Kidney (tissue), 14 donors: Measurements from ENCODE around the gene PDLIM5. TPM values are rescaled to one million over a fixed set of nuclear protein-coding genes. Genes with fewer than 3 reads are reported as not detected.

Experiments used
- DNase-seq, 5 donors: peaks; one replicate each; pipeline ENCODE4 v3.0.0-alpha.2; 2013 to 2020
- FAIRE-seq: peaks from 2 replicates; lab custom pipeline; 2012; peaks lifted over from hg19 to GRCh38; lab: Jason Lieb, UNC
- H3K27ac ChIP-seq, 2 donors: one replicate each; pipeline ENCODE4 v1.7.0; 2013; ENCODE audit warnings: low read depth in 2 of 2, low read length in 2 of 2, inconsistent platforms in 1 of 2
- H3K27me3 ChIP-seq: one replicate; pipeline ENCODE4 v1.7.1; 2013; ENCODE audit warnings: low read length, inconsistent platforms; ENCODE audit not compliant: control insufficient read depth, insufficient read depth
- H3K36me3 ChIP-seq, 3 donors: one replicate each; pipeline versions ENCODE4 v1.7.0 to v1.7.1; 2013; ENCODE audit warnings: low read length in 3 of 3, control low read depth in 1 of 3, inconsistent platforms in 1 of 3; ENCODE audit not compliant: insufficient read depth in 3 of 3, control insufficient read depth in 2 of 3
- H3K4me1 ChIP-seq, 3 donors: one replicate each; pipeline versions ENCODE4 v1.7.0 to v1.7.1; 2013; ENCODE audit warnings: low read length in 3 of 3, inconsistent platforms in 1 of 3, low read depth in 1 of 3; ENCODE audit not compliant: control insufficient read depth in 2 of 3, insufficient read depth in 2 of 3
- H3K4me3 ChIP-seq, 3 donors: one replicate each; pipeline versions ENCODE4 v1.7.0 to v1.8.1; 2013; ENCODE audit warnings: low read length in 3 of 3, control low read depth in 1 of 3, inconsistent platforms in 1 of 3
- H3K9ac ChIP-seq, 3 donors: one replicate each; pipeline versions ENCODE4 v1.7.0 to v1.7.1; 2013; ENCODE audit warnings: low read length in 3 of 3, control low read depth in 1 of 3, inconsistent platforms in 1 of 3
- H3K9me3 ChIP-seq, 3 donors: one replicate each; pipeline versions ENCODE4 v1.7.0 to v1.7.1; 2013; ENCODE audit warnings: low read length in 3 of 3, control low read depth in 1 of 3, inconsistent platforms in 1 of 3; ENCODE audit not compliant: control insufficient read depth in 2 of 3, insufficient read depth in 1 of 3
- intact Hi-C: fragments of 100-400 bp; cut with DNase I; formaldehyde crosslinking; loops from one replicate; pipeline ENCODE4 v1.11.1; 2022
- polyA plus RNA-seq: library from polyadenylated mRNA; stranded (reverse); fragments of 350-450 nt; fragmentation: Illumina TruSeq; extraction: RNeasy Lipid Tissue Mini Kit (QIAGEN cat#74804); gene quantifications from one replicate; pipeline ENCODE4 v1.2.3, GENCODE V29; 2014; ENCODE audit warnings: low read depth, low replicate concordance; ENCODE audit not compliant: insufficient read depth
- total RNA-seq: library from RNA; stranded (reverse); fragmentation: NEBNext Ultra II Directional; extraction: Animal tissue kit (Norgen Biotek cat#: 25700); gene quantifications from one replicate; pipeline ENCODE4 v1.2.1, GENCODE V29; 2021
- TF ChIP-seq, protein P1 (sequence below): IDR thresholded peaks from 3 replicates; pipeline ENCODE4 v1.5.1; 2012; ENCODE audit warnings: mild to moderate bottlenecking, moderate library complexity, borderline replicate concordance; ENCODE audit not compliant: insufficient read depth; ENCODE audit errors: extremely low read depth
- donor health status: control.
- donor health status: control.
- donor health status: control.
- donor health status: control.
- donor health status: control.
- donor health status: DM: yes; HTN: yes; CAD: no.
- donor health status: Normal renal cell carcinoma (clear cell type).

Gene PDLIM5
- total and polyA plus RNA-seq, 2 donors from 2014 or later = 24.3 to 167 TPM

- TF ChIP-seq, protein P1, sequence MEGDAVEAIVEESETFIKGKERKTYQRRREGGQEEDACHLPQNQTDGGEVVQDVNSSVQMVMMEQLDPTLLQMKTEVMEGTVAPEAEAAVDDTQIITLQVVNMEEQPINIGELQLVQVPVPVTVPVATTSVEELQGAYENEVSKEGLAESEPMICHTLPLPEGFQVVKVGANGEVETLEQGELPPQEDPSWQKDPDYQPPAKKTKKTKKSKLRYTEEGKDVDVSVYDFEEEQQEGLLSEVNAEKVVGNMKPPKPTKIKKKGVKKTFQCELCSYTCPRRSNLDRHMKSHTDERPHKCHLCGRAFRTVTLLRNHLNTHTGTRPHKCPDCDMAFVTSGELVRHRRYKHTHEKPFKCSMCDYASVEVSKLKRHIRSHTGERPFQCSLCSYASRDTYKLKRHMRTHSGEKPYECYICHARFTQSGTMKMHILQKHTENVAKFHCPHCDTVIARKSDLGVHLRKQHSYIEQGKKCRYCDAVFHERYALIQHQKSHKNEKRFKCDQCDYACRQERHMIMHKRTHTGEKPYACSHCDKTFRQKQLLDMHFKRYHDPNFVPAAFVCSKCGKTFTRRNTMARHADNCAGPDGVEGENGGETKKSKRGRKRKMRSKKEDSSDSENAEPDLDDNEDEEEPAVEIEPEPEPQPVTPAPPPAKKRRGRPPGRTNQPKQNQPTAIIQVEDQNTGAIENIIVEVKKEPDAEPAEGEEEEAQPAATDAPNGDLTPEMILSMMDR = no peak
- FAIRE-seq (no peak), DNase-seq (no peak)
- H3K36me3 ChIP-seq = no peaks in the 10 kb centered on the region
- H3K4me3 ChIP-seq = no peak overlapping the region
- peaks cover 0 to 28% (median 3%) of the 10 kb centered on the region in 3 donors for H3K4me1 ChIP-seq
- no peaks in the 10 kb centered on the region for H3K9me3 ChIP-seq
- no peaks in the 10 kb centered on the region for H3K27me3 ChIP-seq
- H3K9ac ChIP-seq = no peak overlapping the region
- H3K27ac ChIP-seq = no peak overlapping the region
- intact Hi-C loops = no loop called here
Measured at GRCh38 chr4:94466371-94466770, 14.6 kb downstream of the PDLIM5 start.

DNA sequence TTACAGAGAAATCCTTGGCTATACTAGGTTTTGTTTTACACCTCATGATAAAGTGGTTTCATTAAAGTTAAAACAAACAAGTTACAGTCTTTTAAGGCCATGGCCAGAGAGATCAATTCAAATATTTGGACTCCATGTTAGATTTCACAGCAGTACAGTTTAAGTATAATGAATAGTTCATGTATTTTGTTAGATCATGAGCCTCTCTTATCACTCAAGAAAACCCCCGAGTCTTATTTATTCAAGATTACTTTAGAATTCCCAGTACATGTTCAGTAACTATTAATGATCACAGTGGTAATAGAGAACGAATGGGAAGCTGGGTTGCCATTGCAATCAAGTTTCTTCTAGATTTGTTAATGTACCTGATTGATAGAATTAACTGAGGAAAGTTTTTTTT lies 15.2 kb downstream of the PDLIM5 start:
- FAIRE-seq (no peak), DNase-seq (no peak)
- Histone ChIP-seq H3K9ac (no peak overlapping the region), H3K9me3 (no peaks in the 10 kb centered on the region), H3K4me1 (peaks cover 0 to 28% (median 3%) of the 10 kb centered on the region in 3 donors), H3K27me3 (no peaks in the 10 kb centered on the region), H3K36me3 (no peaks in the 10 kb centered on the region), H3K4me3 (no peak overlapping the region), H3K27ac (no peak overlapping the region)
- intact Hi-C loops = no loop called here
- TF ChIP-seq, protein P1 = no peak

- FAIRE-seq (no peak), DNase-seq (no peak)
- TF ChIP-seq, protein P1 = no peak
- Histone ChIP-seq H3K4me1 (peaks cover 0 to 24% (median 5%) of the 10 kb centered on the region in 3 donors), H3K9me3 (no peaks in the 10 kb centered on the region), H3K4me3 (no peak overlapping the region), H3K36me3 (no peaks in the 10 kb centered on the region), H3K27me3 (no peaks in the 10 kb centered on the region), H3K27ac (no peak overlapping the region), H3K9ac (no peak overlapping the region)
- intact Hi-C loops = no loop called here
Measured at GRCh38 chr4:94468093-94468769, 16.5 kb downstream of the PDLIM5 start.
